ENCODE results near the gene SPON1.

GRCh38 chr11:14061721-14062120, 99.2 kb downstream of the SPON1 start:
- no peak for TF ChIP-seq CTCF (IDR thresholded peaks at IDR 0.05)
- TF ChIP-seq POLR2A (IDR thresholded peaks at IDR 0.05): no peak
